Breast epithelium (tissue), 4 donors: ENCODE results near the gene DNASE1. TPM values are rescaled to one million over a fixed set of nuclear protein-coding genes. Genes with fewer than 3 reads are reported as not detected.

Source experiments
- DNase-seq, 2 donors: peaks; one replicate each; pipeline ENCODE4 v3.0.0-alpha.2; 2019; ENCODE audit warnings: low spot score in 2 of 2
- H3K27ac ChIP-seq, 2 donors: fragments of 200-600 bp; sonication (generic) in 1 of 2; one replicate each; pipeline ENCODE4 v1.5.1; 2016 to 2019; ENCODE audit warnings: mild to moderate bottlenecking in 1 of 2
- H3K27me3 ChIP-seq, 2 donors: fragments of 200-600 bp; sonication (generic) in 1 of 2; one replicate each; pipeline versions ENCODE4 v1.5.1 to v1.6.0; 2017 to 2019; ENCODE audit warnings: control low read depth in 1 of 2, mild to moderate bottlenecking in 1 of 2
- H3K36me3 ChIP-seq: fragments of 200-600 bp; one replicate; pipeline ENCODE4 v1.5.1; 2019
- H3K4me1 ChIP-seq, 2 donors: fragments of 200-600 bp; sonication (generic); one replicate each; pipeline ENCODE4 v1.5.1; 2016 to 2019; ENCODE audit warnings: control low read depth in 1 of 2
- H3K4me3 ChIP-seq, 3 donors: fragments of 200-600 bp; sonication (generic); 1 replicate in 2 of 3; 2 replicates in 1 of 3; pipeline ENCODE4 v1.5.1; 2016 to 2019; ENCODE audit warnings: mild to moderate bottlenecking in 3 of 3, moderate library complexity in 2 of 3
- H3K9me3 ChIP-seq, 2 donors: fragments of 200-600 bp; sonication (generic) in 1 of 2; one replicate each; pipeline ENCODE4 v1.5.1; 2016 to 2019; ENCODE audit warnings: control low read depth in 1 of 2
- CTCF ChIP-seq, 3 donors: fragments of 450-650 bp; IDR thresholded peaks; one replicate each; pipeline ENCODE4 v1.5.1; 2016 to 2017; ENCODE audit warnings: antibody characterized with exemption in 3 of 3, mild to moderate bottlenecking in 3 of 3, moderate library complexity in 3 of 3
- POLR2A ChIP-seq: fragments of 450-650 bp; IDR thresholded peaks from one replicate; pipeline ENCODE4 v1.6.1; 2016; ENCODE audit warnings: antibody characterized with exemption, mild to moderate bottlenecking, moderate library complexity
- POLR2AphosphoS5 ChIP-seq, 3 donors: sonication (generic); formaldehyde crosslinking; IDR thresholded peaks; one replicate each; pipeline ENCODE4 v1.6.1; 2017; ENCODE audit warnings: antibody characterized with exemption in 3 of 3
- intact Hi-C: fragments of 100-400 bp; cut with DNase I; formaldehyde crosslinking; loops from one replicate; pipeline ENCODE4 v1.15.1; 2023; ENCODE audit warnings: low total_unique reads
- total RNA-seq, 3 donors: library from RNA; depleted of rRNA; stranded (reverse); fragments of >200 nt; gene quantifications; one replicate each; pipeline ENCODE4 v1.1.0, GENCODE V29; 2016

Gene DNASE1
- total RNA-seq, 3 donors from 2014 or later = 15.8 to 30.0 (median 23.6) TPM

- Histone ChIP-seq H3K9me3 (no peaks in the 10 kb centered on the region), H3K27me3 (no peaks in the 10 kb centered on the region), H3K4me1 (no peaks in the 10 kb centered on the region), H3K4me3 (no peak overlapping the region), H3K27ac (peak overlapping the region; percentile 10 to 67), H3K36me3 (no peaks in the 10 kb centered on the region)
- no peak for TF ChIP-seq POLR2AphosphoS5 (IDR thresholded peaks at IDR 0.05)
- TF ChIP-seq CTCF (IDR thresholded peaks at IDR 0.05) = no peak
- no peak for TF ChIP-seq POLR2A
- peak; percentile 30 to 72 for DNase-seq
- intact Hi-C loops = no loop called here
Measured at GRCh38 chr16:3646348-3646920, 8.1 kb upstream of the DNASE1 start.

- H3K36me3 ChIP-seq = no peaks in the 10 kb centered on the region
- no peak overlapping the region for H3K4me3 ChIP-seq
- intact Hi-C loops = no loop called here
- H3K9me3 ChIP-seq = no peaks in the 10 kb centered on the region
- DNase-seq = peak in 1 of 2 donors; percentile 46
- H3K4me1 ChIP-seq = no peaks in the 10 kb centered on the region
- no peak for TF ChIP-seq POLR2A
- TF ChIP-seq CTCF (IDR thresholded peaks at IDR 0.05) = no peak
- no peak for TF ChIP-seq POLR2AphosphoS5 (IDR thresholded peaks at IDR 0.05)
- H3K27ac ChIP-seq = no peak overlapping the region
- no peaks in the 10 kb centered on the region for H3K27me3 ChIP-seq
Measured at GRCh38 chr16:3650631-3651265, 3.7 kb upstream of the DNASE1 start.

GRCh38 chr16:3651461-3652372, 2.8 kb upstream of the DNASE1 start:
- intact Hi-C loops = no loop called here
- Histone ChIP-seq H3K9me3 (no peaks in the 10 kb centered on the region), H3K27me3 (no peaks in the 10 kb centered on the region), H3K4me3 (no peak overlapping the region), H3K4me1 (no peaks in the 10 kb centered on the region), H3K36me3 (peaks cover 2% of the 10 kb centered on the region), H3K27ac (no peak overlapping the region)
- TF ChIP-seq CTCF (IDR thresholded peaks at IDR 0.05) (no peak), POLR2AphosphoS5 (IDR thresholded peaks at IDR 0.05) (no peak), POLR2A (no peak)
- DNase-seq = peak in 1 of 2 donors; percentile 28

- Histone ChIP-seq H3K27me3 (no peaks in the 10 kb centered on the region), H3K27ac (no peak overlapping the region), H3K9me3 (no peaks in the 10 kb centered on the region), H3K4me1 (no peaks in the 10 kb centered on the region), H3K4me3 (no peak overlapping the region), H3K36me3 (peaks cover 6% of the 10 kb centered on the region)
- intact Hi-C loops = no loop called here
- TF ChIP-seq POLR2AphosphoS5 (IDR thresholded peaks at IDR 0.05) (no peak), CTCF (IDR thresholded peaks at IDR 0.05) (no peak), POLR2A (no peak)
- DNase-seq = peak in 1 of 2 donors; percentile 35
Measured at GRCh38 chr16:3652373-3653195, 1.9 kb upstream of the DNASE1 start.
